GM12878 (cell line): ENCODE results near the gene UGT1A7. TPM values are rescaled to one million over a fixed set of nuclear protein-coding genes. Genes with fewer than 3 reads are reported as not detected.

Experiments used
- ATAC-seq: fragments of 200-7000 bp; cut with Tn5 transposase; 3 replicates; pipeline ENCODE4 v1.9.1; 2020; ENCODE audit warnings: mild to moderate bottlenecking, moderate library complexity
- BruUV-seq: library from RNA; stranded (reverse); fragments of 400-500 nt; replicated peaks from 2 replicates; lab custom pipeline; 2021; lab: Mats Ljungman, UMichigan
- CTCF ChIA-PET: fragments of 300-600 bp; sonication (Branson Sonifier 250); formaldehyde crosslinking; extraction: SDS; loops from one replicate; lab custom pipeline; 2021; ENCODE audit warnings: inconsistent platforms; lab: Yijun Ruan, JAX
- POLR2A ChIA-PET: fragments of 350-600 bp; formaldehyde crosslinking; extraction: SDS; loops from one replicate; lab custom pipeline; 2021; ENCODE audit warnings: inconsistent platforms; lab: Charles Lee
- RAD21 ChIA-PET: fragments of 300-600 bp; sonication (Branson Sonifier 250); formaldehyde crosslinking; loops from one replicate; lab custom pipeline; 2023; ENCODE audit warnings: antibody characterized with exemption; ENCODE audit not compliant: unreplicated experiment; lab: Charles Lee
- SMC1A ChIA-PET: fragments of 300-600 bp; sonication (Branson Sonifier 250); formaldehyde crosslinking; loops from one replicate; lab custom pipeline; 2023; ENCODE audit not compliant: unreplicated experiment, uncharacterized antibody; lab: Charles Lee
- DNase-seq: peaks from one replicate; pipeline ENCODE4 v3.0.0-alpha.2; 2011; ENCODE audit warnings: low read depth, low spot score
- FAIRE-seq: peaks from 3 replicates; lab custom pipeline; 2011; peaks lifted over from hg19 to GRCh38; lab: Jason Lieb, UNC
- H2AFZ ChIP-seq: 2 replicates; pipeline ENCODE4 v1.6.0; 2011; ENCODE audit warnings: low read depth, low read length, control low read depth; ENCODE audit not compliant: control insufficient read depth
- H3K27ac ChIP-seq: 2 replicates; pipeline ENCODE4 v1.5.1; 2011; ENCODE audit warnings: control low read depth; ENCODE audit not compliant: control insufficient read depth, insufficient read depth
- H3K27me3 ChIP-seq, 2 experiments: replicated peaks in 1 of 2; 2 replicates each; pipeline versions ENCODE4 v1.6.0 to v1.6.1; 2011; ENCODE audit warnings: low read length in 1 of 2; ENCODE audit not compliant: control insufficient read depth in 2 of 2, insufficient read depth in 2 of 2
- H3K36me3 ChIP-seq, 2 experiments: 2 replicates each; pipeline ENCODE4 v1.5.1; 2011; ENCODE audit warnings: low read length in 1 of 2; ENCODE audit not compliant: control insufficient read depth in 2 of 2, insufficient read depth in 2 of 2
- H3K4me1 ChIP-seq: 2 replicates; pipeline ENCODE4 v1.6.1; 2011; ENCODE audit warnings: mild to moderate bottlenecking, low read length, moderate library complexity, mixed read lengths; ENCODE audit not compliant: control insufficient read depth, insufficient read depth
- H3K4me2 ChIP-seq: 2 replicates; pipeline ENCODE4 v1.6.0; 2011; ENCODE audit warnings: control low read depth; ENCODE audit not compliant: control insufficient read depth, insufficient read depth
- H3K4me3 ChIP-seq: fragments of 200-600 bp; sonication (generic); 2 replicates; pipeline ENCODE4 v1.5.1; 2016
- H3K79me2 ChIP-seq: 2 replicates; pipeline ENCODE4 v1.6.0; 2011; ENCODE audit warnings: low read length; ENCODE audit not compliant: control insufficient read depth, insufficient read depth
- H3K9ac ChIP-seq: 2 replicates; pipeline ENCODE4 v1.8.0; 2011; ENCODE audit warnings: low read length, control low read depth, mixed read lengths; ENCODE audit not compliant: control insufficient read depth, insufficient read depth
- H3K9me3 ChIP-seq: replicated peaks from 3 replicates; pipeline ENCODE4 v1.5.1; 2011; ENCODE audit warnings: mild to moderate bottlenecking, low read length; ENCODE audit not compliant: control insufficient read depth, insufficient read depth
- H4K20me1 ChIP-seq: 2 replicates; pipeline ENCODE4 v1.6.0; 2011; ENCODE audit not compliant: control insufficient read depth, insufficient read depth
- CHD4 ChIP-seq: fragments of 200-600 bp; sonication (generic); IDR thresholded peaks from 2 replicates; pipeline ENCODE4 v1.6.1; 2016; ENCODE audit warnings: mild to moderate bottlenecking
- E2F8 ChIP-seq: fragments of 450-650 bp; IDR thresholded peaks from 2 replicates; pipeline ENCODE4 v1.6.1; 2018; ENCODE audit warnings: mild to moderate bottlenecking, low read depth, moderate library complexity; ENCODE audit not compliant: partially characterized antibody
- EGR1 ChIP-seq, 2 experiments: IDR thresholded peaks; 1 replicate in 1 of 2; 2 replicates in 1 of 2; pipeline ENCODE4 v1.6.1; 2011 to 2012; ENCODE audit warnings: low read depth in 2 of 2, low read length in 2 of 2, borderline replicate concordance in 1 of 2, mild to moderate bottlenecking in 1 of 2, moderate library complexity in 1 of 2
- NKRF ChIP-seq: fragments of 450-650 bp; conservative IDR thresholded peaks from 2 replicates; pipeline ENCODE4 v1.6.1; 2017; ENCODE audit warnings: mild to moderate bottlenecking, moderate library complexity
- ZNF622 ChIP-seq: fragments of 450-650 bp; IDR thresholded peaks from 2 replicates; pipeline ENCODE4 v1.6.1; 2017; ENCODE audit warnings: mild to moderate bottlenecking, inconsistent platforms
- ZZZ3 ChIP-seq: IDR thresholded peaks from 2 replicates; pipeline ENCODE4 v1.6.1; 2011; ENCODE audit warnings: low read depth; ENCODE audit not compliant: control insufficient read depth, insufficient read length
- WGBS: methylation state at CpG from one replicate; pipeline ENCODE4 v1.1.6; 2016; ENCODE audit warnings: low lambda C conversion rate; ENCODE audit not compliant: insufficient replicate concordance, insufficient coverage; ENCODE audit errors: missing lambda C conversion rate; 5-methylcytosine and 5-hydroxymethylcytosine counted together
- in situ Hi-C: fragments of 300-500 bp; cut with MboI; formaldehyde crosslinking; loops from 9 replicates; pipeline ENCODE4 v1.14.3; 2018; ENCODE audit warnings: mixed read lengths
- intact Hi-C: fragments of 100-400 bp; cut with micrococcal nuclease; formaldehyde crosslinking; loops from one replicate; pipeline ENCODE4 v1.14.2; 2022; ENCODE audit not compliant: unreplicated experiment
- polyA plus RNA-seq, 11 experiments: library from polyadenylated mRNA; depleted of rRNA in 4 of 11; unstranded in 6 of 11; stranded (reverse) in 5 of 11; fragments of >200 nt; fragmentation: Nextera tagmentation in 4 of 11; fragmentation: Illumina TruSeq in 1 of 11; extraction: Ambion mirVana in 4 of 11; extraction: Trizol in 1 of 11; gene quantifications; 1 replicate in 1 of 11; 2 replicates in 10 of 11; pipeline versions ENCODE4 v1.2.1 to v1.2.3, GENCODE V29; 2011 to 2016; ENCODE audit warnings: inconsistent platforms in 2 of 11, missing spikeins in 2 of 11, low read depth in 1 of 11
- total RNA-seq, 4 experiments: library from RNA; depleted of rRNA in 3 of 4; stranded (reverse); fragments of >200 nt in 3 of 4; fragmentation: Illumina TruSeq in 1 of 4; extraction: Trizol in 1 of 4; gene quantifications; 2 replicates each; pipeline versions ENCODE4 v1.2.1 to v1.2.3, GENCODE V29; 2013 to 2021

The UGT1A7 gene
- total and polyA plus RNA-seq, 10 of the 15 experiments (the other 5 are each of a cell fraction or from before 2014, with no cell fraction given): not detected

- CTCF ChIA-PET: no interaction called here
- H3K4me2 ChIP-seq: no peak overlapping the region
- H3K27ac ChIP-seq: no peak overlapping the region
These were observed 30.7 kb upstream of the UGT1A7 start for GRCh38 chr2:233650981-233651380.

GRCh38 chr2:233651430-233651829 lies 30.3 kb upstream of the UGT1A7 start:
- intact Hi-C loops: no loop called here
- no peaks in the 10 kb centered on the region for H4K20me1 ChIP-seq
- RAD21 ChIA-PET: no interaction called here
- no TSS peak for BruUV-seq
- no peak for TF ChIP-seq E2F8
- 77% methylated on average over 2 of the region's 2 CpGs for WGBS
- POLR2A ChIA-PET: no interaction called here
- H3K27me3 ChIP-seq: no peaks in the 10 kb centered on the region
- H3K4me1 ChIP-seq: no peaks in the 10 kb centered on the region
- no peak overlapping the region for H3K4me2 ChIP-seq
- in situ Hi-C loops: no loop called here
- no peaks in the 10 kb centered on the region for H3K79me2 ChIP-seq
- no peak for ATAC-seq
- DNase-seq: no peak
- SMC1A ChIA-PET: no interaction called here
- H3K27ac ChIP-seq: no peak overlapping the region
- peaks cover 2% of the 10 kb centered on the region; the same call in 1 of the 3 replicates for H3K9me3 ChIP-seq
- H3K4me3 ChIP-seq: no peak overlapping the region
- no peak for FAIRE-seq
- H3K36me3 ChIP-seq: no peaks in the 10 kb centered on the region
- H2AFZ ChIP-seq: no peak overlapping the region
- CTCF ChIA-PET: no interaction called here
- no peak overlapping the region for H3K9ac ChIP-seq

More at GRCh38 chr2:233650981-233651380, 30.7 kb upstream of the UGT1A7 start:
- Histone ChIP-seq H3K4me3 (no peak overlapping the region), H3K4me1 (no peaks in the 10 kb centered on the region), H4K20me1 (no peaks in the 10 kb centered on the region), H3K79me2 (no peaks in the 10 kb centered on the region), H3K9ac (no peak overlapping the region), H2AFZ (no peak overlapping the region), H3K36me3 (no peaks in the 10 kb centered on the region), H3K9me3 (peaks cover 2% of the 10 kb centered on the region; the same call in 1 of the 3 replicates), H3K27me3 (no peaks in the 10 kb centered on the region)
- ATAC-seq: no peak
- DNase-seq: no peak
- ChIA-PET RAD21 (no interaction called here), POLR2A (no interaction called here), SMC1A (no interaction called here)
- intact Hi-C loops: no loop called here
- FAIRE-seq: no peak
- no TSS peak for BruUV-seq
- TF ChIP-seq NKRF: no peak
- no peak for TF ChIP-seq ZNF622
- no peak for TF ChIP-seq ZZZ3
- TF ChIP-seq EGR1 (IDR thresholded peaks at IDR 0.05; ENCODE audit: borderline replicate concordance in 1 of 2, low read depth in 2 of 2, low read length in 2 of 2): no peak
- no peak for TF ChIP-seq CHD4
- in situ Hi-C loops: no loop called here
- 58% methylated on average over 4 of the region's 4 CpGs for WGBS
